Common myeloid progenitor, CD34-positive (primary cell): ENCODE results near the gene TRIM29.
A peak's percentile ranks its signal among the peaks of the same experiment; 100 is the strongest.

Experiments used
- CTCF ChIA-PET: fragments of 350-600 bp; sonication (Branson Sonifier 250); formaldehyde crosslinking; loops from one replicate; lab custom pipeline; 2021; ENCODE audit warnings: antibody characterized with exemption; lab: Charles Lee
- POLR2A ChIA-PET: fragments of 350-600 bp; sonication (Branson Sonifier 250); formaldehyde crosslinking; loops from one replicate; lab custom pipeline; 2021; ENCODE audit warnings: antibody characterized with exemption; lab: Charles Lee
- DNase-seq, 3 donors: peaks; one replicate each; pipeline versions ENCODE4 v3.0.0 to v3.0.0-alpha.2; 2013
- H3K27ac ChIP-seq, 2 experiments: 1 replicate in 1 of 2; 2 replicates in 1 of 2; pipeline ENCODE4 v1.7.0; 2013; ENCODE audit warnings: inconsistent platforms in 2 of 2, low read length in 2 of 2, mild to moderate bottlenecking in 2 of 2, low read depth in 1 of 2, moderate library complexity in 1 of 2; ENCODE audit not compliant: severe bottlenecking in 2 of 2, insufficient read depth in 1 of 2, poor library complexity in 1 of 2
- H3K27me3 ChIP-seq, 5 experiments: replicated peaks in 2 of 5; 1 replicate in 3 of 5; 2 replicates in 2 of 5; pipeline versions ENCODE4 v1.6.1 to v1.7.0; 2013; ENCODE audit warnings: low read length in 4 of 5, mild to moderate bottlenecking in 2 of 5, moderate library complexity in 2 of 5, inconsistent platforms in 1 of 5; ENCODE audit not compliant: insufficient read depth in 5 of 5, control insufficient read depth in 4 of 5
- H3K36me3 ChIP-seq, 4 experiments: 1 replicate in 2 of 4; 2 replicates in 2 of 4; pipeline versions ENCODE4 v1.6.1 to v1.7.0; 2013; ENCODE audit warnings: low read length in 3 of 4, control low read depth in 1 of 4, mild to moderate bottlenecking in 1 of 4; ENCODE audit not compliant: control insufficient read depth in 4 of 4, insufficient read depth in 4 of 4
- H3K4me1 ChIP-seq, 4 experiments: 1 replicate in 3 of 4; 2 replicates in 1 of 4; pipeline versions ENCODE4 v1.6.1 to v1.7.1; 2013; ENCODE audit warnings: low read length in 3 of 4, mild to moderate bottlenecking in 3 of 4, control low read depth in 1 of 4, inconsistent platforms in 1 of 4, moderate library complexity in 1 of 4; ENCODE audit not compliant: control insufficient read depth in 4 of 4, insufficient read depth in 4 of 4; ENCODE audit errors: control extremely low read depth in 1 of 4
- H3K4me3 ChIP-seq, 7 experiments: 1 replicate in 4 of 7; 2 replicates in 3 of 7; pipeline versions ENCODE4 v1.5.1 to v1.7.0; 2013; ENCODE audit warnings: mild to moderate bottlenecking in 7 of 7, low read length in 6 of 7, moderate library complexity in 6 of 7, inconsistent platforms in 2 of 7, low read depth in 2 of 7, control low read depth in 1 of 7; ENCODE audit not compliant: insufficient read depth in 4 of 7, control insufficient read depth in 1 of 7; ENCODE audit errors: extremely low read depth in 1 of 7
- H3K9me3 ChIP-seq, 5 experiments: 1 replicate in 4 of 5; 2 replicates in 1 of 5; pipeline versions ENCODE4 v1.6.1 to v1.7.1; 2013; ENCODE audit warnings: low read length in 4 of 5, mild to moderate bottlenecking in 2 of 5, inconsistent platforms in 1 of 5, low read depth in 1 of 5, moderate library complexity in 1 of 5; ENCODE audit not compliant: control insufficient read depth in 4 of 5, insufficient read depth in 2 of 5; ENCODE audit errors: control extremely low read depth in 1 of 5
- WGBS: methylation state at CpG from one replicate; pipeline ENCODE4 v1.1.5; 2013; ENCODE audit not compliant: insufficient coverage; 5-methylcytosine and 5-hydroxymethylcytosine counted together

TRIM29 gene

DNA sequence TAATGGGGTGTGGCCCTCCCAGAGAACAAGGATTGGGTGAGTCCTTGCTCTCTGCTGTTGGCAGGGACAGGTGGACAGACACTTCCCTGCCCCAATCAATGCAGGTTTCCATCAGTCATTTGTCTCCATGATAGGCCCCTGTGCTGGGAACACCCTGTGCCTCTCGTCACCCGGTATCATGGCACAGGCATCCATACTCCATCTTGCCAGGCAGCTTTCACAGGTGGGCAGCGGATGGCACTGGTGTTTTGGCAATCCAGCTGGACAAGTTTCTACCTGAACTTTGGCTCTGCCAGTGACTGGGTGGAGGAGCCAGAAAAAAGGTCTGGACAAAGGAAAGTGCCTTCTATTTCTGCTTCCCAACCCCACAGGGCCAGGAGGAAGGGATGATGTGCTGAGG, 47.5 kb downstream of the TRIM29 start:
- DNase-seq = no peak
- Histone ChIP-seq H3K9me3 (peaks cover 0 to 9% (median 0%) of the 10 kb centered on the region in 5 experiments), H3K36me3 (no peaks in the 10 kb centered on the region), H3K4me1 (peaks cover 0 to 4% (median 0%) of the 10 kb centered on the region in 4 experiments), H3K4me3 (no peak overlapping the region), H3K27me3 (peaks cover 0 to 7% (median 0%) of the 10 kb centered on the region in 5 experiments), H3K27ac (no peak overlapping the region)
- WGBS = 94% methylated on average over 3 of the region's 3 CpGs
- CTCF ChIA-PET = no interaction called here
- POLR2A ChIA-PET = no interaction called here

DNA sequence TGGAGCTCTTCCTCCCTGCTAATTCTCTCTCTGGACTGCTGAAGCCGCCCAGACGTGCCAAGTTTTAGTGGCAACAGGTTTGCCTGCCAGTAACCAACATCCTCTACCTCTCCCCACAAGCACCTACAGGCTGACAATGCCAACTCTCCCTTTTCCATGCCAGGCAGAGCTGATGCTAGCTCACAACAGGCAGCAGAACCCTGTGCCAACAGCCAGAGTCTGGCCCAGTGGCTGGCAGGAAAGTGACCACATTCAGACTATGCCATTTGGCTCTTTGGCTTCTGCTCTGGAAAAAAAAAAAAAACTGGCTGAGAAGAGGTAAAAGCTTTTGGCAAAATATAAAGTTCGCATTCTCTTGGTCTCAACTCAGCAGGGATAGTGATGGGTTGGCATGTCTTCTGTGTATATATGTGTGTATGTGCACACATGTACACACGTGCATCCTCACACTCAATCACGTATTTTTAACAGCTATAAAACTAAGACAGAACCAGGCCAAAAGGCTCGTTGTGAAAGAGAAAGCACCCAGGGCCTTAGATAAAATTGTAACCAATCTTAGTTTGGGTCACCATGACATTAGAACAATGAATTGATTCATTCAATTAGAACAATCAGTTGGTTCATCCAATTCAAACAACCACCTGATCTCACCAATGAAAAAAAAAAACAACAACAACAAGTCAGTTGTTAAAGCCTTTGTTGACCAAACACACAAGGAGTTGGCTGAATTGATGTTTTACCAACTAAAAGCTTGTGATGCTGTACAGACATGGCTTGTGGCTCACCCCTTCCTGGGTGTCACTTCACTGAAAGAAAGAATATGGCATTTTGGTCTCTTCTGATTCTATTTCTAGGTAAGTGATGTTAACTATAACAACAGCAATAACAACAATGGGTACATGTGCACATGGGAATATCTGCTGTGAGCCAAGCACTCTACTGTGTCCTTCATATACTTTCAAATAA, 48.6 kb downstream of the TRIM29 start:
- DNase-seq = no peak
- Histone ChIP-seq H3K27ac (no peak overlapping the region), H3K27me3 (peaks cover 0 to 7% (median 0%) of the 10 kb centered on the region in 5 experiments), H3K4me1 (no peaks in the 10 kb centered on the region), H3K9me3 (peaks cover 0 to 9% (median 0%) of the 10 kb centered on the region in 5 experiments), H3K36me3 (no peaks in the 10 kb centered on the region), H3K4me3 (no peak overlapping the region)
- ChIA-PET CTCF (interaction anchor here (1.2 to 2.5 kb wide), 3 partner anchors 11 to 423 kb away, joined by 3 to 18 read pairs (median 5); no protein-coding TSS in a partner anchor), POLR2A (no interaction called here)
- 100% methylated on average over 2 of the region's 6 CpGs for WGBS

DNA sequence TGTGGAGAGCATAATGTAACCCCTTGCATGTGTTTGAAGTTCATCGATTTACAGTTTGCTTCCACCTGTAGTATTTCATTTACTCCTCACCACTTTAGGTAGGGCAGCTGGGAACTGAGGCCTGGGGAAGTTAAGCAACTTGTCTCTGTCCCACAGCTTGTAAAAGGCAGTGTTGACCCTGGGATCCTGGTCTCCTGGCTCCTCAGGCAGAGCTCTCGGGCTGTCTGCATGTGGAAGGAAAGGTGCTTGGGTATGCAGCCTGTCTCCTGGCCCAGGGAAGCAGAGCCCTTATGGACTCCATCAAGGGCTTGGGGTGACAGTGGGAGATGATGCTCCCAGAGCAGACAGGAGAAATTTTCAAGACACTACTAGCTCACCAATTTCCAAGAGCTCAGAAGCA, 49.9 kb downstream of the TRIM29 start:
- H3K4me1 ChIP-seq = no peaks in the 10 kb centered on the region
- H3K27me3 ChIP-seq = peaks cover 0 to 7% (median 0%) of the 10 kb centered on the region in 5 experiments
- H3K36me3 ChIP-seq = no peaks in the 10 kb centered on the region
- POLR2A ChIA-PET = no interaction called here
- DNase-seq = no peak
- CTCF ChIA-PET = interaction anchor here (1.0 to 2.5 kb wide), 6 partner anchors 9 to 422 kb away, joined by 3 to 18 read pairs (median 4); no protein-coding TSS in a partner anchor
- WGBS = 88% methylated on average over 1 of the region's 2 CpGs
- H3K9me3 ChIP-seq = peaks cover 0 to 12% (median 0%) of the 10 kb centered on the region in 5 experiments
- H3K4me3 ChIP-seq = no peak overlapping the region
- H3K27ac ChIP-seq = no peak overlapping the region

DNA sequence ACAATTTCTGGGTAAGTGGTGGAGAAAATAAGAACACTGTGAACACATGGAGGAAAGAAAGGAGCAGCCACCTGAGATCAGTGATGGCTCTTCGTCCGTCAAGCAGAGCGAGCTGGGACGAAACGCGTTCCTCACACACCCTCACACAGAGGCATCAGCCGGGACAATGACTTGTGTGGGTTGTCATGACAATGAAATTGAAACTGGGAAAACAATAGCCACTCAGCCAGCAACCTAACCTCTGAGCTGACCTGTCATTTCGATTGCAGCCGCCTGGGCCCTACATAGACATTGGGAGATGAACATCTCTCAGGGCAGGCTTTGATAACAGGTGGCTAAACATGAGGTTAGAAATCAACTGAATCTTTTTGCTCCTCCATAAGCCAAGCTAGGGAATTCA, 51.3 kb downstream of the TRIM29 start:
- H3K9me3 ChIP-seq = peaks cover 0 to 17% (median 0%) of the 10 kb centered on the region in 5 experiments
- no peaks in the 10 kb centered on the region for H3K36me3 ChIP-seq
- ChIA-PET CTCF (no interaction called here), POLR2A (no interaction called here)
- H3K27ac ChIP-seq = no peak overlapping the region
- no peak overlapping the region for H3K4me3 ChIP-seq
- peaks cover 0 to 7% (median 0%) of the 10 kb centered on the region in 5 experiments for H3K27me3 ChIP-seq
- DNase-seq = no peak
- H3K4me1 ChIP-seq = no peaks in the 10 kb centered on the region
- 93% methylated on average over 2 of the region's 9 CpGs for WGBS

DNA sequence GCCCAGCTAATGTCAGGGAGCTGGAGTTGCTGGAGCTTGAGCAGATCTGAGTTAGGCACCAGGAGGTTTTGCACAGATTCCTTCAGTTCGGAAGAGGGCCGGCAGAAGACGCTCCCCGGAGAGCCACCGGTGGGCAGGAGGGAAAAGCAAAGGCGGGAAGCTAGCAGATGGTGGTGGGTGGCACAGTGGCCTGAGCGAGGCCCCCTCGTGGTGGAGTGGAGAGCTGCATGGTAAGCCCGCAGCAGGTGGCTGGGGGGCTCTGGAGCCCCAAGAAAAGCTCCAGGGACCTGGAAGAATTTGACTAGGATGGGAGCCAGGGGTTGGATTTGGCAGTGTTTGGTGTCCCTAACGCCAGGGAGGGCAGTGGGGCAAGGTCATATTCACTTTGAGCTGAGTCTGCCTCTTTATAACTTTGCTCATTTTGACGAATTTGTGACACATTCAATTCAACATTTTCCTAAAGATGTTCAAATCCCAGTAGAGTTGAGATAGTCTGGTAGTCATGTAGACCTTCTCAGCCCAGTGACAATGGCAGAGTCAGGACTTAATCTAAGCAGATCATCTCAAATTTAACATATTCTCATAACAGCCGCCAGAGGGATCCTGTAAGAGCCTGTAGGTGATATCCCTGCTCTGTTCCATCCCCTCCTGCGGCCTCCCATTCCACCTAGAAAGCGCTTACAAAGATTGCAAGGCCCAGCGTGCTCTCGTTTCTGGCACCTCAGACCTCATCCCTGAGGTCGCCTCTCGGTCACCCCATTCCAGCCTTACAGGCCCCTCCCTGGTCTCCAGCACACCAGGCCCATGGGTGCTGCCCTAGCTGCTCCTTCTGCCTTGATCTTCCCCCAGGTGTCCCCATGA, 57.9 kb downstream of the TRIM29 start:
- CTCF ChIA-PET = interaction anchor here (0.8 to 3.0 kb wide), 13 partner anchors 8 to 423 kb away, joined by 3 to 18 read pairs (median 4); no protein-coding TSS in a partner anchor
- POLR2A ChIA-PET = no interaction called here

DNA sequence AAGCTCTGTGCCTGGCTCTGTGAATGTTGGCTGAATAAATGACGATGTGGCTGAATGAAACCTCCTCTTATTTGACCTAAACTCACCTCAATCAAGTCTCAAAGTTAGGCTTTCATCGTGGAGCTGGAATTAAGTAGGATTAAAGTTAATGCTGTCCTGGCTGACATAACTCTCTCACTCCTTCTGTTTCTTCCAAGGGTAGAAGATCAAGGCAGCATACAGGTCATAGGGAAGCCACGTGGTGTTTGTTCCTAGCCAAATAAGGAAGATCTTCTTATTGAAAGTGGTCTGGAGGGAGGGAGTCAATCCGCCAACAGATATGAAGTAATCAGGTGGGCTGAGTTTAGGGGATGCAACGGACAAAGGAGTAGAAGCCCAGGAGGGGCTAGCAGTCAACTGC, 59.5 kb downstream of the TRIM29 start:
- Histone ChIP-seq H3K36me3 (no peaks in the 10 kb centered on the region), H3K4me1 (no peaks in the 10 kb centered on the region), H3K27ac (no peak overlapping the region), H3K27me3 (peaks cover 0 to 2% (median 0%) of the 10 kb centered on the region in 5 experiments), H3K9me3 (peaks cover 0 to 19% (median 3%) of the 10 kb centered on the region in 5 experiments), H3K4me3 (no peak overlapping the region)
- ChIA-PET POLR2A (no interaction called here), CTCF (interaction anchor here (0.6 to 3.0 kb wide), 4 partner anchors 10 to 858 kb away, joined by 3 to 18 read pairs (median 4); no protein-coding TSS in a partner anchor)
- WGBS = 88% methylated on average over 3 of the region's 5 CpGs
- DNase-seq = no peak

More for the DNA sequence above, 57.9 kb downstream of the TRIM29 start:
- Histone ChIP-seq H3K9me3 (peaks cover 0 to 23% (median 3%) of the 10 kb centered on the region in 5 experiments), H3K4me3 (no peak overlapping the region), H3K36me3 (no peaks in the 10 kb centered on the region), H3K27ac (no peak overlapping the region), H3K27me3 (peaks cover 0 to 2% (median 0%) of the 10 kb centered on the region in 5 experiments), H3K4me1 (no peaks in the 10 kb centered on the region)
- peak in 2 of 3 donors; percentile 28 to 43 for DNase-seq
- WGBS = 51% methylated on average over 18 of the region's 18 CpGs
